ENCODE measurements around the gene SLC43A1.

DNA sequence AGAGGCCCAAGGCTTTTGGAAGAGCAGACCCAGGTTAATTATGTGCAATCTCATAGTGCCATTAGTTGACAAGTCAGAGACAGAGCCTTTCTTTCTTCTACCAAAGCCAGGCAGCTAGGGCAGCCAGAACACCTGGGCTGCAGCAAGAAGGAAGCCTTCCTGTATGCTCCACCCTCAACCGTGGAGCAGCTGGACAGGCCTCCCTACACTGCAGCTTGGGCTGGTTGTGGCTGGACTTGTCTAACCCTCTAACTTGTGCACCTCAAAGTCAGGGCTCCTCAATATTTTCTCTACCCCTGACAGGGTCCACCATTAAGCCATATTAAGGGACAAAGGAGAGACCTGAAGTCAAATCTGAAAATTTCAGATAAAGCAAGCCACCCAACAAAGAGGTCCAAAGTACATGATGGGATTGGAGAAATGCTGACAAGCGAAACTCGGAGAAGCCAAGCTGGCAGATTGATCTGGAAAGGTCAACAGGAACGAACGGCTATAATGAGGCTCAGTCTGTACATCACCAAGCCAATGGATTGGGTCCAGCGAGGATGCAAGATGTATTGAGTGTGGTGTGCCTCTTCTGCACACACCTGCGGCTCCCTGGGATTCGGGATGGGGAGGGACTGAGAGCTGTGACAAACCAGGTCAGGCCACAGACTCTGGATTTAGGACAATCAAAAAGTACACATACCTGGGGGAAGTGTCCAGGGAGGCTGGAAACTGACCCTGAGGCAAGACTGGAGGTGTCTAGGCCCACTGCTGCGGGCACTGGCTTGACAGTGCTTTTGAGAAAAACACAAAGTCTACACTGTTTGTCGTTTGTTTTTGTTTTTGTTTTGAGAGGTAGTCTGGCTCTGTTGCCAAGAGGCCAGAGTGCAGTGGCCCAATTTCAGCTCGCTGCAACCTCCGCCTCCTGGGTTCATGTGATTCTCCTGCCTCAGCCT, 76.9 kb downstream of the SLC43A1 start:
- TF ChIP-seq, protein P1, sequence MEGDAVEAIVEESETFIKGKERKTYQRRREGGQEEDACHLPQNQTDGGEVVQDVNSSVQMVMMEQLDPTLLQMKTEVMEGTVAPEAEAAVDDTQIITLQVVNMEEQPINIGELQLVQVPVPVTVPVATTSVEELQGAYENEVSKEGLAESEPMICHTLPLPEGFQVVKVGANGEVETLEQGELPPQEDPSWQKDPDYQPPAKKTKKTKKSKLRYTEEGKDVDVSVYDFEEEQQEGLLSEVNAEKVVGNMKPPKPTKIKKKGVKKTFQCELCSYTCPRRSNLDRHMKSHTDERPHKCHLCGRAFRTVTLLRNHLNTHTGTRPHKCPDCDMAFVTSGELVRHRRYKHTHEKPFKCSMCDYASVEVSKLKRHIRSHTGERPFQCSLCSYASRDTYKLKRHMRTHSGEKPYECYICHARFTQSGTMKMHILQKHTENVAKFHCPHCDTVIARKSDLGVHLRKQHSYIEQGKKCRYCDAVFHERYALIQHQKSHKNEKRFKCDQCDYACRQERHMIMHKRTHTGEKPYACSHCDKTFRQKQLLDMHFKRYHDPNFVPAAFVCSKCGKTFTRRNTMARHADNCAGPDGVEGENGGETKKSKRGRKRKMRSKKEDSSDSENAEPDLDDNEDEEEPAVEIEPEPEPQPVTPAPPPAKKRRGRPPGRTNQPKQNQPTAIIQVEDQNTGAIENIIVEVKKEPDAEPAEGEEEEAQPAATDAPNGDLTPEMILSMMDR (conservative IDR thresholded peaks at IDR 0.05; ENCODE audit: low read depth, low read length): no peak
- TF ChIP-seq BHLHE40 (IDR thresholded peaks at IDR 0.05; ENCODE audit: low read depth, low read length): no peak
- no peak for TF ChIP-seq FOS (IDR thresholded peaks at IDR 0.05; ENCODE audit: low read depth, low read length)
- no peak for TF ChIP-seq RCOR1 (IDR thresholded peaks at IDR 0.05; ENCODE audit: insufficient replicate concordance, low read length)
